OCI-LY1 (cell line): Measurements from ENCODE around the gene EXOSC7.

Experiments
- EZH2 ChIP-seq: fragments of 200-600 bp; sonication (generic), shearing (Covaris generic); IDR thresholded peaks from 2 replicates; pipeline ENCODE4 v1.8.0; 2017; ENCODE audit warnings: borderline replicate concordance, mixed run types, mild to moderate bottlenecking, antibody characterized with exemption, low read length, moderate library complexity, mixed read lengths
- TF ChIP-seq, protein P1 (sequence below): fragments of 200-600 bp; sonication (generic), shearing (Covaris generic); IDR thresholded peaks from 2 replicates; pipeline ENCODE4 v1.5.1; 2017; ENCODE audit warnings: mild to moderate bottlenecking, antibody characterized with exemption, low read length, moderate library complexity, mixed read lengths

DNA sequence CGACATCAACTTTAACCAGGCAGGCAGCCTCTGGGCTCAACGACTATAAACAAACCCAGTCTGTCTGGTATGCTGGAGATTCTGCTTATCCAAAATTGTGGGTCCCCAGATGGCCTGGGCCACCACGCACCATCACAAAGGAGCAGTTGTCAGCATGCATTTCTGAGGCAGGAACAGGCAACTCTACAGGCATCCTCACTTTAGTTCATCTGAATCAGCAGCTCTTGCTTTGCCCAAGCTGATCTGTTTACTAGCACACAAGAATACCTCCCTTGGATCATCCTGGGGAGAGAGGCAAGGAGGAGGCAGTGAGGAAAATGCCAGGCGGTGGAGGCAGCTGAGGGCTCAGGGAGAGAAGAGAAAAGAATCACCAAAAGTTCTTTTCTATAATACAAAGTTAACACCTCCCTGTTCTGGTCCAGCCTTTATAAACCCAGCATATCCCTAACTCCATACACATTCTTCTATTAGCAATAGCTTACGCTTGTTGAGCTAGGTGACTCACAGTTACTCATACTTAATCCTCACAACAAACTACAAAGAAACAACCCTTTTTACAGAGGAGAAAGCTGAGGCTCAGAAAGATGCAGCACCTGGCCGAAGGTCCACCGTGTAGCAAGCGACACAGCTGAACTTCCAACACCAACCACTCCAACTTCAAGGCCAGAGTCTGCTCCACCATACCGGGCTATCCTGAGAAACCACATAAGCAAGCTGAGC, 33.7 kb upstream of the EXOSC7 start:
- TF ChIP-seq, protein P1, sequence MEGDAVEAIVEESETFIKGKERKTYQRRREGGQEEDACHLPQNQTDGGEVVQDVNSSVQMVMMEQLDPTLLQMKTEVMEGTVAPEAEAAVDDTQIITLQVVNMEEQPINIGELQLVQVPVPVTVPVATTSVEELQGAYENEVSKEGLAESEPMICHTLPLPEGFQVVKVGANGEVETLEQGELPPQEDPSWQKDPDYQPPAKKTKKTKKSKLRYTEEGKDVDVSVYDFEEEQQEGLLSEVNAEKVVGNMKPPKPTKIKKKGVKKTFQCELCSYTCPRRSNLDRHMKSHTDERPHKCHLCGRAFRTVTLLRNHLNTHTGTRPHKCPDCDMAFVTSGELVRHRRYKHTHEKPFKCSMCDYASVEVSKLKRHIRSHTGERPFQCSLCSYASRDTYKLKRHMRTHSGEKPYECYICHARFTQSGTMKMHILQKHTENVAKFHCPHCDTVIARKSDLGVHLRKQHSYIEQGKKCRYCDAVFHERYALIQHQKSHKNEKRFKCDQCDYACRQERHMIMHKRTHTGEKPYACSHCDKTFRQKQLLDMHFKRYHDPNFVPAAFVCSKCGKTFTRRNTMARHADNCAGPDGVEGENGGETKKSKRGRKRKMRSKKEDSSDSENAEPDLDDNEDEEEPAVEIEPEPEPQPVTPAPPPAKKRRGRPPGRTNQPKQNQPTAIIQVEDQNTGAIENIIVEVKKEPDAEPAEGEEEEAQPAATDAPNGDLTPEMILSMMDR: no peak
- TF ChIP-seq EZH2: no peak
